Heart left ventricle (tissue), 16 donors: ENCODE results near the gene LRRC18. TPM values are rescaled to one million over a fixed set of nuclear protein-coding genes. Genes with fewer than 3 reads are reported as not detected.

ENCODE experiments used
- ATAC-seq, 4 donors: fragments of 200-7000 bp; cut with Tn5 transposase; one replicate each; pipeline ENCODE4 v1.9.1; 2020 to 2022; ENCODE audit warnings: moderate library complexity in 4 of 4, mild to moderate bottlenecking in 3 of 4, moderate number of reproducible peaks in 1 of 4
- DNase-seq, 5 donors: peaks; one replicate each; pipeline ENCODE4 v3.0.0-alpha.2; 2020
- H3K27ac ChIP-seq, 12 donors: fragments of 200-600 bp; sonication (generic) in 4 of 12; one replicate each; pipeline versions ENCODE4 v1.5.0 to v1.8.0; 2016 to 2022; ENCODE audit warnings: mild to moderate bottlenecking in 2 of 12
- H3K27me3 ChIP-seq, 9 donors: fragments of 200-600 bp; sonication (generic) in 2 of 9; one replicate each; pipeline versions ENCODE4 v1.5.1 to v1.8.0; 2016 to 2022; ENCODE audit warnings: mild to moderate bottlenecking in 3 of 9
- H3K36me3 ChIP-seq, 9 donors: fragments of 200-600 bp; sonication (generic) in 2 of 9; one replicate each; pipeline versions ENCODE4 v1.5.0 to v1.8.0; 2018 to 2022; ENCODE audit warnings: mild to moderate bottlenecking in 2 of 9
- H3K4me1 ChIP-seq, 12 donors: fragments of 200-600 bp; sonication (generic) in 4 of 12; one replicate each; pipeline versions ENCODE4 v1.5.0 to v1.8.0; 2016 to 2022; ENCODE audit warnings: mild to moderate bottlenecking in 3 of 12
- H3K4me3 ChIP-seq, 12 donors: fragments of 200-600 bp; sonication (generic) in 4 of 12; one replicate each; pipeline versions ENCODE4 v1.5.0 to v1.8.0; 2017 to 2022; ENCODE audit warnings: mild to moderate bottlenecking in 9 of 12, moderate library complexity in 4 of 12
- H3K9me3 ChIP-seq, 12 donors: fragments of 200-600 bp; sonication (generic) in 4 of 12; one replicate each; pipeline versions ENCODE4 v1.5.0 to v1.8.0; 2016 to 2022; ENCODE audit warnings: mild to moderate bottlenecking in 1 of 12
- POLR2A ChIP-seq, 2 donors: fragments of 450-650 bp; IDR thresholded peaks; one replicate each; pipeline ENCODE4 v1.6.1; 2017; ENCODE audit warnings: antibody characterized with exemption in 2 of 2, mild to moderate bottlenecking in 2 of 2, moderate library complexity in 2 of 2
- WGBS, 4 donors: extraction: QIAGEN DNeasy Blood & Tissue Kit in 2 of 4; methylation state at CpG; one replicate each; pipeline versions ENCODE4 v1.1.5 to v1.1.7; 2013 to 2018; 5-methylcytosine and 5-hydroxymethylcytosine counted together
- intact Hi-C, 10 donors: fragments of 100-400 bp; cut with DNase I; formaldehyde crosslinking; loops; one replicate each; pipeline versions ENCODE4 v1.11.1 to v1.14.2; 2022
- polyA plus RNA-seq, 2 donors: library from polyadenylated mRNA; stranded (reverse); fragments of 200-250 nt; gene quantifications; one replicate each; pipeline ENCODE4 v1.2.3, GENCODE V29; 2013
- total RNA-seq, 9 donors: library from RNA; depleted of rRNA in 2 of 9; stranded (reverse); fragments of >200 nt in 2 of 9; fragmentation: NEBNext Ultra II Directional in 3 of 9; extraction: Animal tissue kit (Norgen Biotek cat#: 25700) in 3 of 9; gene quantifications; one replicate each; pipeline versions ENCODE4 v1.1.0 to v1.2.4, GENCODE V29; 2016 to 2023
- TF ChIP-seq, protein P1 (sequence below), 12 donors: fragments of 200-600 bp; sonication (generic) in 4 of 12; IDR thresholded peaks; one replicate each; pipeline versions ENCODE4 v1.5.0 to v1.8.0; 2018 to 2022; ENCODE audit warnings: antibody characterized with exemption in 12 of 12, mild to moderate bottlenecking in 5 of 12
- donor health status: ischemic (EF 13 %, LVEDD 7.1; RV severe dilation, severe dysfunction).
- donor health status: healthy with polysubstance abuse.
- donor health status: DM: no; HTN: yes; CAD: no.
- donor health status: DM: no; HTN: no; CAD: no.
- donor health status: ischemic (EF 25% LVEDD 6.9; RV normal size, moderate dysfunction).
- donor health status: ischemic (EF 25% LVEDD 5.7; RV mildly dilated, moderate dysfunction).
- donor health status: healthy.
- donor health status: DM: yes; HTN: yes; CAD: no.
- donor health status: ischemic (EF 35%, LVEDD 5.7; RV mildly dilated, moderate dysfunction).
- donor health status: nonischemic (EF 11% LVEDD 7.7; RV severe dilation, severe dysfunction).
- donor health status: DM: yes; HTN: yes; CAD: no.
- donor health status: PGD.
- donor health status: ischemic (EF 29% LVEDD 5.4; RV normal size, mild dysfunction).
- donor health status: nonischemic (EF 23%, LVEDD 6.1; RV moderate dilation, normal function).

LRRC18 gene
- total and polyA plus RNA-seq, 11 donors = not detected

DNA sequence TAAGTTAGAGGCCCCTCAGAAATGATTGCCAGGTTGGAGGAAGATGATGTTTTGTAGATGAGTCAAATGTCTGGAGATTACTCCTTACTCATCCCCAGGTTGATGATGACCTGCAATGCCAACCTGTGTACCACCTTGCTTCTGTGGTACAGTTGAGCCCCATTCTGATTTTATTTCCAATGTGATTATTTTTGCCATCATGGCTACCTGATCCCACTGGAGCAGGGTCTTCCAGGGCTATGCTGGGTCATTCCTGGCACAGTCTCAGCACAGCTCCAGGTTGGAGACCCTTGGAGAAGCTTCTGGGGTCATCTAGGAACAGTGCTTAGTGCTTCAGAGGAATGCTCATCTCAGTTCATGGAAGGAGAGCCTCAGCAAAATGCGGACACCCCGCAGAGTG lies 34.3 kb downstream of the LRRC18 start:
- no peak for DNase-seq

DNA sequence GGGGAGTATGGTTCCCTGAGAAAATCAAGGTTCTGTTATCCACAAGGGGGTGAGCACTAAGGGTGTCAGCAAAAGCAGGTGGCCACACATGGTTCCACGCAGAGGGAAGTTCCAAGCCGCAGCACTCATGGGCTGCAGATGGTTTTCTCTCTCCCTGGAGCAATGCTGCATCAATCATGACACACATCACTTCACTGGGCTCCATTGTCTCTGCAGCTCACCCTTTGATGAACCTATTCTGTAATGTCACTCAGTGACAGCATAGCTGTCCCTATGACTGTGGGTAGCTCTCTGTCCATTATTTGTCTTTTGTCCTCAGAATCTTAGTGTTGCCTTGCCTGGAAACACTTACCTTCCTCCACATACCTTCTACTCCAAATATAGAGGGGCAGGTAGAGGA lies 34.8 kb downstream of the LRRC18 start:
- no peaks in the 10 kb centered on the region for H3K36me3 ChIP-seq
- ATAC-seq = no peak
- peaks cover 0 to 4% (median 0%) of the 10 kb centered on the region in 12 donors for H3K9me3 ChIP-seq
- H3K4me1 ChIP-seq = peaks cover 0 to 12% (median 5%) of the 10 kb centered on the region in 12 donors
- DNase-seq = no peak
- TF ChIP-seq, protein P1, sequence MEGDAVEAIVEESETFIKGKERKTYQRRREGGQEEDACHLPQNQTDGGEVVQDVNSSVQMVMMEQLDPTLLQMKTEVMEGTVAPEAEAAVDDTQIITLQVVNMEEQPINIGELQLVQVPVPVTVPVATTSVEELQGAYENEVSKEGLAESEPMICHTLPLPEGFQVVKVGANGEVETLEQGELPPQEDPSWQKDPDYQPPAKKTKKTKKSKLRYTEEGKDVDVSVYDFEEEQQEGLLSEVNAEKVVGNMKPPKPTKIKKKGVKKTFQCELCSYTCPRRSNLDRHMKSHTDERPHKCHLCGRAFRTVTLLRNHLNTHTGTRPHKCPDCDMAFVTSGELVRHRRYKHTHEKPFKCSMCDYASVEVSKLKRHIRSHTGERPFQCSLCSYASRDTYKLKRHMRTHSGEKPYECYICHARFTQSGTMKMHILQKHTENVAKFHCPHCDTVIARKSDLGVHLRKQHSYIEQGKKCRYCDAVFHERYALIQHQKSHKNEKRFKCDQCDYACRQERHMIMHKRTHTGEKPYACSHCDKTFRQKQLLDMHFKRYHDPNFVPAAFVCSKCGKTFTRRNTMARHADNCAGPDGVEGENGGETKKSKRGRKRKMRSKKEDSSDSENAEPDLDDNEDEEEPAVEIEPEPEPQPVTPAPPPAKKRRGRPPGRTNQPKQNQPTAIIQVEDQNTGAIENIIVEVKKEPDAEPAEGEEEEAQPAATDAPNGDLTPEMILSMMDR (IDR thresholded peaks at IDR 0.05) = no peak
- TF ChIP-seq POLR2A (IDR thresholded peaks at IDR 0.05) = no peak
- 81 to 95% (median 87%) methylated on average over 2 of the region's 2 CpGs for WGBS, 4 donors
- no peaks in the 10 kb centered on the region for H3K27me3 ChIP-seq
- intact Hi-C loops = no loop called here
- no peak overlapping the region for H3K27ac ChIP-seq
- H3K4me3 ChIP-seq = no peak overlapping the region

More for the DNA sequence above, 34.3 kb downstream of the LRRC18 start:
- Histone ChIP-seq H3K36me3 (no peaks in the 10 kb centered on the region), H3K9me3 (peaks cover 0 to 4% (median 0%) of the 10 kb centered on the region in 12 donors), H3K27me3 (no peaks in the 10 kb centered on the region), H3K27ac (no peak overlapping the region), H3K4me1 (peaks cover 0 to 10% (median 3%) of the 10 kb centered on the region in 12 donors), H3K4me3 (no peak overlapping the region)
- intact Hi-C loops = no loop called here
- 94 to 100% (median 98%) methylated on average over 2 of the region's 2 CpGs for WGBS, 4 donors
- TF ChIP-seq, protein P1 (IDR thresholded peaks at IDR 0.05) = no peak
- no peak for TF ChIP-seq POLR2A (IDR thresholded peaks at IDR 0.05)
- no peak for ATAC-seq

DNA sequence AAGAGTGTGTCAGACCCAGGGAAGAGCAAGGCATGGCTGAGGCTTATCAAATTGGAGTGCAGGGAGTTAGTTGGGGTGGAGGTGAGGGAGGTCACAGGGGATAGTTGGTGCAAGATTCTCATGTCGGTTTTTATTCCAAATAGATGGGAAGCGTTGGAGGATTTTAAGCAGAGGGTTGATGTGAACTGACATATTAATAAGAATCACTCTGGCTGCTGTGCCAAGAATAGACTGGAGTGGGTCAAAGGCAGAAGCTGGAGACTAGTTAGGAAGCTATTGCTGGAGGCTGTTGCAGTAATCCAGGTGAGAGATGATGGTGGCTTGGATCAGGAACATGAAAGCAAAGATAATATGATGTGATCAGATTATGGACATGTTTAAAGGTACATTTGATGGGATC lies 36.5 kb downstream of the LRRC18 start:
- no peak for TF ChIP-seq POLR2A (IDR thresholded peaks at IDR 0.05)
- TF ChIP-seq, protein P1 (IDR thresholded peaks at IDR 0.05) = no peak
- ATAC-seq = no peak
- intact Hi-C loops = no loop called here
- peaks cover 0 to 12% (median 5%) of the 10 kb centered on the region in 12 donors for H3K4me1 ChIP-seq
- no peak for DNase-seq
- no peaks in the 10 kb centered on the region for H3K36me3 ChIP-seq
- no peak overlapping the region for H3K27ac ChIP-seq
- 39 to 60% (median 49%) methylated on average over 2 of the region's 2 CpGs for WGBS, 4 donors
- H3K27me3 ChIP-seq = no peaks in the 10 kb centered on the region
- H3K4me3 ChIP-seq = no peak overlapping the region
- peaks cover 0 to 4% (median 0%) of the 10 kb centered on the region in 12 donors for H3K9me3 ChIP-seq

- no peak overlapping the region for H3K4me3 ChIP-seq
- TF ChIP-seq POLR2A (IDR thresholded peaks at IDR 0.05) = no peak
- TF ChIP-seq, protein P1 (IDR thresholded peaks at IDR 0.05) = no peak
- ATAC-seq (no peak), DNase-seq (no peak)
- H3K9me3 ChIP-seq = peaks cover 0 to 4% (median 0%) of the 10 kb centered on the region in 12 donors
- H3K27me3 ChIP-seq = no peaks in the 10 kb centered on the region
- intact Hi-C loops = no loop called here
- peaks cover 0 to 12% (median 5%) of the 10 kb centered on the region in 12 donors for H3K4me1 ChIP-seq
- H3K27ac ChIP-seq = no peak overlapping the region
- H3K36me3 ChIP-seq = no peaks in the 10 kb centered on the region
- 96 to 98% (median 96%) methylated on average over 7 of the region's 7 CpGs for WGBS, 4 donors
These were observed 37.5 kb downstream of the LRRC18 start for GRCh38 chr10:48902096-48902495.
